K562 (cell line): ENCODE results near the gene VWA7. TPM values are rescaled to one million over a fixed set of nuclear protein-coding genes. Genes with fewer than 3 reads are reported as not detected.
A peak's percentile ranks its signal among the peaks of the same experiment; 100 is the strongest.

Experiments used
- ADNP ChIP-seq: fragments of 200-800 bp; sonication (Bioruptor generic); IDR thresholded peaks from 2 replicates; pipeline ENCODE4 v1.6.1; 2016; ENCODE audit warnings: missing genetic modification characterization, missing compliant biosample characterization
- ARNT ChIP-seq, 2 experiments: fragments of 450-650 bp; IDR thresholded peaks; 2 replicates each; pipeline ENCODE4 v1.6.1; 2016; ENCODE audit warnings: mild to moderate bottlenecking in 1 of 2
- CHD1 ChIP-seq: fragments of 200-600 bp; sonication (generic); IDR thresholded peaks from one replicate; pipeline ENCODE4 v1.6.1; 2012; ENCODE audit warnings: mild to moderate bottlenecking, moderate library complexity, low read length, inconsistent platforms
- E2F8 ChIP-seq: fragments of 450-650 bp; IDR thresholded peaks from 2 replicates; pipeline ENCODE4 v1.7.1; 2018; ENCODE audit warnings: mild to moderate bottlenecking, low read depth; ENCODE audit not compliant: partially characterized antibody
- ETV5 ChIP-seq: sonication (generic); formaldehyde crosslinking; IDR thresholded peaks from 2 replicates; pipeline ENCODE4 v1.4.0; 2020; ENCODE audit warnings: low read depth, mild to moderate bottlenecking, missing genetic modification reagents
- FOXK1 ChIP-seq: sonication (generic); formaldehyde crosslinking; IDR thresholded peaks from 2 replicates; pipeline ENCODE4 v1.8.0; 2022; ENCODE audit warnings: missing genetic modification reagents, mild to moderate bottlenecking, borderline replicate concordance
- MAFG ChIP-seq: fragments of 450-650 bp; conservative IDR thresholded peaks from 2 replicates; pipeline ENCODE4 v1.6.1; 2016; ENCODE audit warnings: missing genetic modification characterization, missing compliant biosample characterization
- MXD1 ChIP-seq: fragments of 250-450 bp; sonication (Bioruptor Pico); IDR thresholded peaks from 2 replicates; pipeline ENCODE4 v1.8.0; 2021; ENCODE audit warnings: borderline replicate concordance, mild to moderate bottlenecking, moderate library complexity; ENCODE audit not compliant: poor library complexity, severe bottlenecking
- NCOA2 ChIP-seq, 2 experiments: fragments of 450-650 bp; IDR thresholded peaks; 2 replicates each; pipeline ENCODE4 v1.6.1; 2018; ENCODE audit warnings: mild to moderate bottlenecking in 2 of 2, moderate library complexity in 1 of 2; ENCODE audit not compliant: partially characterized antibody in 2 of 2
- RBM15 ChIP-seq: fragments of 200-400 bp; formaldehyde crosslinking; IDR thresholded peaks from 2 replicates; pipeline ENCODE4 v1.6.1; 2018; ENCODE audit warnings: mild to moderate bottlenecking, low read length, moderate library complexity; ENCODE audit not compliant: insufficient read depth
- RCOR1 ChIP-seq, 2 experiments: IDR thresholded peaks; 2 replicates each; pipeline ENCODE4 v1.6.1; 2012; ENCODE audit warnings: low read depth in 2 of 2, low read length in 2 of 2, borderline replicate concordance in 1 of 2, improper control_type of control experiment in 1 of 2
- SIN3B ChIP-seq: fragments of 450-650 bp; IDR thresholded peaks from 2 replicates; pipeline ENCODE4 v1.6.1; 2017; ENCODE audit warnings: low read depth, mild to moderate bottlenecking, moderate library complexity
- SIRT6 ChIP-seq: IDR thresholded peaks from one replicate; pipeline ENCODE4 v1.6.1; 2012; ENCODE audit warnings: low read depth, mild to moderate bottlenecking, control low read depth, inconsistent platforms, low read length, moderate library complexity
- U2AF1 ChIP-seq: fragments of 200-400 bp; formaldehyde crosslinking; optimal IDR thresholded peaks from 2 replicates; pipeline ENCODE3; 2017; ENCODE audit warnings: mild to moderate bottlenecking, low read depth, low read length, moderate library complexity
- ZFP36 ChIP-seq: fragments of 150-350 bp; IDR thresholded peaks from 2 replicates; pipeline ENCODE4 v1.6.1; 2018; ENCODE audit warnings: low read length, low read depth; ENCODE audit not compliant: partially characterized antibody
- ZNF124 ChIP-seq: sonication (generic); formaldehyde crosslinking; IDR thresholded peaks from 2 replicates; pipeline ENCODE4 v1.8.1; 2022; ENCODE audit warnings: missing genetic modification reagents
- polyA plus RNA-seq, 8 experiments: library from polyadenylated mRNA; depleted of rRNA in 4 of 8; stranded (reverse) in 5 of 8; unstranded in 3 of 8; fragments of >200 nt; fragmentation: Nextera tagmentation in 2 of 8; fragmentation: Illumina TruSeq in 1 of 8; extraction: Ambion mirVana in 2 of 8; extraction: Trizol in 1 of 8; gene quantifications; 2 replicates each; pipeline versions ENCODE4 v1.2.1 to v1.2.3, GENCODE V29; 2011 to 2014; ENCODE audit warnings: inconsistent platforms in 1 of 8, missing spikeins in 1 of 8
- total RNA-seq, 7 experiments: library from RNA; depleted of rRNA in 6 of 7; stranded (reverse); fragments of >200 nt in 6 of 7; fragmentation: Illumina TruSeq in 2 of 7; extraction: Trizol in 2 of 7; gene quantifications; 2 replicates each; pipeline versions ENCODE4 v1.2.1 to v1.2.3, GENCODE V29; 2011 to 2021; ENCODE audit warnings: low replicate concordance in 1 of 7
- TF ChIP-seq, protein P1 (sequence below): sonication (generic); formaldehyde crosslinking; IDR thresholded peaks from 2 replicates; pipeline ENCODE4 v1.8.1; 2023; ENCODE audit warnings: mild to moderate bottlenecking, missing genetic modification reagents
- TF ChIP-seq, protein P2 (sequence below): sonication (generic); formaldehyde crosslinking; IDR thresholded peaks from 2 replicates; pipeline ENCODE4 v1.8.0; 2022; ENCODE audit warnings: mild to moderate bottlenecking, missing genetic modification reagents
- TF ChIP-seq, protein P3 (sequence below), 3 experiments: fragments of 200-800 bp in 1 of 3; sonication (Bioruptor generic) in 1 of 3; sonication (generic) in 1 of 3; formaldehyde crosslinking in 1 of 3; IDR thresholded peaks; 2 replicates each; pipeline versions ENCODE4 v1.6.1 to v1.8.0; 2016 to 2022; ENCODE audit warnings: mild to moderate bottlenecking in 2 of 3, missing compliant biosample characterization in 2 of 3, missing genetic modification characterization in 2 of 3, missing genetic modification reagents in 1 of 3

The VWA7 gene
- total and polyA plus RNA-seq, 9 of the 15 experiments (the other 6 are each of a cell fraction or from before 2014, with no cell fraction given) = 0.18 to 2.9 (median 0.95) TPM

- TF ChIP-seq SIRT6 (no peak), E2F8 (no peak), RCOR1 (IDR thresholded peaks at IDR 0.05; ENCODE audit: borderline replicate concordance in 1 of 2, low read depth in 2 of 2, low read length in 2 of 2) (peak; percentile 61 to 63; a peak in 1 of 4 replicates), MXD1 (peak; percentile 59), ZFP36 (no peak), ETV5 (CRISPR knock-in tag) (peak; percentile 92), ARNT (IDR thresholded peaks at IDR 0.05) (no peak), SIN3B (no peak), NCOA2 (IDR thresholded peaks at IDR 0.05; ENCODE audit: partially characterized antibody in 2 of 2) (no peak), CHD1 (peak; percentile 96), ADNP (no peak), U2AF1 (no peak), RBM15 (no peak), FOXK1 (CRISPR knock-in tag) (peak; percentile 99), ZNF124 (CRISPR knock-in tag) (no peak), MAFG (no peak)
- TF ChIP-seq, protein P1, sequence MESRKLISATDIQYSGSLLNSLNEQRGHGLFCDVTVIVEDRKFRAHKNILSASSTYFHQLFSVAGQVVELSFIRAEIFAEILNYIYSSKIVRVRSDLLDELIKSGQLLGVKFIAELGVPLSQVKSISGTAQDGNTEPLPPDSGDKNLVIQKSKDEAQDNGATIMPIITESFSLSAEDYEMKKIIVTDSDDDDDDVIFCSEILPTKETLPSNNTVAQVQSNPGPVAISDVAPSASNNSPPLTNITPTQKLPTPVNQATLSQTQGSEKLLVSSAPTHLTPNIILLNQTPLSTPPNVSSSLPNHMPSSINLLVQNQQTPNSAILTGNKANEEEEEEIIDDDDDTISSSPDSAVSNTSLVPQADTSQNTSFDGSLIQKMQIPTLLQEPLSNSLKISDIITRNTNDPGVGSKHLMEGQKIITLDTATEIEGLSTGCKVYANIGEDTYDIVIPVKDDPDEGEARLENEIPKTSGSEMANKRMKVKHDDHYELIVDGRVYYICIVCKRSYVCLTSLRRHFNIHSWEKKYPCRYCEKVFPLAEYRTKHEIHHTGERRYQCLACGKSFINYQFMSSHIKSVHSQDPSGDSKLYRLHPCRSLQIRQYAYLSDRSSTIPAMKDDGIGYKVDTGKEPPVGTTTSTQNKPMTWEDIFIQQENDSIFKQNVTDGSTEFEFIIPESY (CRISPR knock-in tag) = peak; percentile 89
- TF ChIP-seq, protein P2, sequence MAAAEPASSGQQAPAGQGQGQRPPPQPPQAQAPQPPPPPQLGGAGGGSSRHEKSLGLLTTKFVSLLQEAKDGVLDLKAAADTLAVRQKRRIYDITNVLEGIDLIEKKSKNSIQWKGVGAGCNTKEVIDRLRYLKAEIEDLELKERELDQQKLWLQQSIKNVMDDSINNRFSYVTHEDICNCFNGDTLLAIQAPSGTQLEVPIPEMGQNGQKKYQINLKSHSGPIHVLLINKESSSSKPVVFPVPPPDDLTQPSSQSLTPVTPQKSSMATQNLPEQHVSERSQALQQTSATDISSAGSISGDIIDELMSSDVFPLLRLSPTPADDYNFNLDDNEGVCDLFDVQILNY (CRISPR knock-in tag) = peak; percentile 98
- TF ChIP-seq, protein P3, sequence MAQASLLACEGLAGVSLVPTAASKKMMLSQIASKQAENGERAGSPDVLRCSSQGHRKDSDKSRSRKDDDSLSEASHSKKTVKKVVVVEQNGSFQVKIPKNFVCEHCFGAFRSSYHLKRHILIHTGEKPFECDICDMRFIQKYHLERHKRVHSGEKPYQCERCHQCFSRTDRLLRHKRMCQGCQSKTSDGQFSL (CRISPR knock-in tag; IDR thresholded peaks at IDR 0.05) = no peak
- TF ChIP-seq, protein P3 (tag; IDR thresholded peaks at IDR 0.05) = 0 out of 4 replicates have a peak, but pooled peaks of 1 of the 2 experiments have one; percentile 65
These were observed 37.3 kb downstream of the VWA7 start, which contains the start of gene MSH5 (continued) for GRCh38 chr6:31739639-31740396.
